SK-N-SH (cell line): ENCODE data around the gene MAP2K2. TPM values are rescaled to one million over a fixed set of nuclear protein-coding genes. Genes with fewer than 3 reads are reported as not detected.
A peak's percentile ranks its signal among the peaks of the same experiment; 100 is the strongest.

Source experiments
- CTCF ChIA-PET: fragments of 300-600, 350-600 bp; formaldehyde crosslinking; extraction: SDS; loops from one replicate; lab custom pipeline; 2021; lab: Yijun Ruan, JAX
- POLR2A ChIA-PET: fragments of 350-600 bp; sonication (Branson Sonifier 250); formaldehyde crosslinking; extraction: SDS; loops from one replicate; lab custom pipeline; 2020; ENCODE audit warnings: antibody characterized with exemption, inconsistent platforms; lab: Yijun Ruan, JAX
- DNase-seq: peaks from one replicate; pipeline ENCODE4 v3.0.0; 2012
- H2AFZ ChIP-seq: fragments of 200-600 bp; sonication (generic); 2 replicates; pipeline ENCODE4 v1.8.1; 2016; ENCODE audit warnings: antibody characterized with exemption, mild to moderate bottlenecking, low read depth
- H3F3A ChIP-seq: fragments of 200-600 bp; sonication (generic); replicated peaks from 2 replicates; pipeline ENCODE3; 2016; ENCODE audit warnings: antibody characterized with exemption, mild to moderate bottlenecking; ENCODE audit not compliant: insufficient read depth
- H3K27ac ChIP-seq, 2 experiments: fragments of 200-500 bp in 1 of 2; fragments of 200-600 bp in 1 of 2; sonication (Bioruptor generic) in 1 of 2; sonication (generic), shearing (Covaris generic) in 1 of 2; 2 replicates each; pipeline versions ENCODE4 v1.5.1 to v1.6.1; 2014 to 2016; ENCODE audit warnings: low read depth in 2 of 2, inconsistent platforms in 1 of 2, low read length in 1 of 2, mild to moderate bottlenecking in 1 of 2, mixed read lengths in 1 of 2
- H3K27me3 ChIP-seq: fragments of 200-600 bp; sonication (generic), shearing (Covaris generic); 2 replicates; pipeline ENCODE4 v1.6.1; 2016; ENCODE audit warnings: mixed run types; ENCODE audit not compliant: insufficient read depth
- H3K36me3 ChIP-seq, 2 experiments: fragments of 200-500 bp in 1 of 2; fragments of 200-600 bp in 1 of 2; sonication (Bioruptor generic) in 1 of 2; sonication (generic) in 1 of 2; replicated peaks in 1 of 2; 2 replicates each; pipeline versions ENCODE3 to v1.5.1; 2014 to 2016; ENCODE audit warnings: low read length in 1 of 2, mild to moderate bottlenecking in 1 of 2; ENCODE audit not compliant: insufficient read depth in 2 of 2, control insufficient read depth in 1 of 2
- H3K4me1 ChIP-seq, 2 experiments: fragments of 200-500 bp in 1 of 2; fragments of 200-600 bp in 1 of 2; sonication (Bioruptor generic) in 1 of 2; sonication (generic), shearing (Covaris generic) in 1 of 2; 2 replicates each; pipeline versions ENCODE4 v1.5.1 to v1.6.1; 2014 to 2016; ENCODE audit warnings: low read depth in 1 of 2, low read length in 1 of 2, mixed run types in 1 of 2; ENCODE audit not compliant: insufficient read depth in 2 of 2, control insufficient read depth in 1 of 2
- H3K4me2 ChIP-seq: fragments of 200-600 bp; sonication (generic), shearing (Covaris generic); 2 replicates; pipeline ENCODE4 v1.6.1; 2017; ENCODE audit warnings: mixed run types
- H3K4me3 ChIP-seq, 2 experiments: fragments of 200-500 bp in 1 of 2; fragments of 200-600 bp in 1 of 2; sonication (Bioruptor generic) in 1 of 2; sonication (generic), shearing (Covaris generic) in 1 of 2; 2 replicates each; pipeline versions ENCODE4 v1.5.1 to v1.8.1; 2014 to 2016; ENCODE audit warnings: low read depth in 2 of 2, inconsistent platforms in 1 of 2, low read length in 1 of 2, mild to moderate bottlenecking in 1 of 2, mixed read lengths in 1 of 2, moderate library complexity in 1 of 2
- H3K79me2 ChIP-seq: fragments of 200-600 bp; sonication (generic); 2 replicates; pipeline ENCODE4 v1.8.1; 2017; ENCODE audit warnings: mild to moderate bottlenecking; ENCODE audit not compliant: insufficient read depth
- H3K9ac ChIP-seq: fragments of 200-600 bp; sonication (generic); 2 replicates; pipeline ENCODE4 v1.6.1; 2017; ENCODE audit warnings: mixed run types
- H3K9me2 ChIP-seq: fragments of 200-600 bp; sonication (generic); 2 replicates; pipeline ENCODE4 v1.6.1; 2017; ENCODE audit warnings: mixed run types
- H3K9me3 ChIP-seq: fragments of 200-600 bp; sonication (generic); 2 replicates; pipeline ENCODE4 v1.6.1; 2017; ENCODE audit warnings: mixed run types, mild to moderate bottlenecking, moderate library complexity
- H4K20me1 ChIP-seq: fragments of 200-600 bp; sonication (generic); 2 replicates; pipeline ENCODE4 v1.6.1; 2017; ENCODE audit warnings: mild to moderate bottlenecking, mixed run types; ENCODE audit not compliant: insufficient read depth
- GATA2 ChIP-seq: sonication (generic); formaldehyde crosslinking; IDR thresholded peaks from 2 replicates; pipeline ENCODE4 v1.5.0; 2020; ENCODE audit warnings: mild to moderate bottlenecking, missing genetic modification reagents
- JUND ChIP-seq: IDR thresholded peaks from 2 replicates; pipeline ENCODE4 v1.4.0; 2012
- NRF1 ChIP-seq: IDR thresholded peaks from 2 replicates; pipeline ENCODE4 v1.6.1; 2012; ENCODE audit warnings: low read depth, mild to moderate bottlenecking, low read length
- RXRA ChIP-seq: IDR thresholded peaks from 2 replicates; pipeline ENCODE4 v1.4.0; 2012; ENCODE audit warnings: low read depth, mild to moderate bottlenecking, borderline replicate concordance
- SMC3 ChIP-seq: IDR thresholded peaks from 2 replicates; pipeline ENCODE4 v1.6.1; 2012; ENCODE audit warnings: low read depth, low read length, improper control_type of control experiment
- TAF1 ChIP-seq: IDR thresholded peaks from 2 replicates; pipeline ENCODE4 v1.6.1; 2012; ENCODE audit warnings: low read depth, mild to moderate bottlenecking, low read length, moderate library complexity, borderline replicate concordance
- TCF12 ChIP-seq: IDR thresholded peaks from 2 replicates; pipeline ENCODE4 v1.4.0; 2012
- WGBS: methylation state at CpG from one replicate; pipeline ENCODE4 v1.1.6; 2017; ENCODE audit warnings: low lambda C conversion rate; 5-methylcytosine and 5-hydroxymethylcytosine counted together
- polyA plus RNA-seq, 3 experiments: library from polyadenylated mRNA; depleted of rRNA; stranded (reverse); fragments of >200 nt; gene quantifications; 2 replicates each; pipeline ENCODE4 v1.2.3, GENCODE V29; 2012
- TF ChIP-seq, protein P1 (sequence below): IDR thresholded peaks from 2 replicates; pipeline ENCODE4 v1.4.0; 2012; ENCODE audit warnings: low read depth, borderline replicate concordance
- TF ChIP-seq, protein P2 (sequence below): fragments of 200-600 bp; sonication (generic); IDR thresholded peaks from 2 replicates; pipeline ENCODE4 v1.6.1; 2017; ENCODE audit warnings: antibody characterized with exemption, mild to moderate bottlenecking, moderate library complexity
- TF ChIP-seq, protein P3 (sequence below): fragments of 150-350 bp; IDR thresholded peaks from 2 replicates; pipeline ENCODE4 v1.6.1; 2016; ENCODE audit warnings: mild to moderate bottlenecking, low read depth, low read length
- TF ChIP-seq, protein P4 (sequence below): IDR thresholded peaks from 2 replicates; pipeline ENCODE4 v1.4.0; 2012; ENCODE audit warnings: low read depth, borderline replicate concordance
- TF ChIP-seq, protein P5 (sequence below): IDR thresholded peaks from 2 replicates; pipeline ENCODE4 v1.6.1; 2012; ENCODE audit warnings: mild to moderate bottlenecking, low read depth, low read length, moderate library complexity

Gene MAP2K2
- polyA plus RNA-seq, 1 of the 3 experiments (the other 2 are of a cell fraction), result 114 TPM

DNA sequence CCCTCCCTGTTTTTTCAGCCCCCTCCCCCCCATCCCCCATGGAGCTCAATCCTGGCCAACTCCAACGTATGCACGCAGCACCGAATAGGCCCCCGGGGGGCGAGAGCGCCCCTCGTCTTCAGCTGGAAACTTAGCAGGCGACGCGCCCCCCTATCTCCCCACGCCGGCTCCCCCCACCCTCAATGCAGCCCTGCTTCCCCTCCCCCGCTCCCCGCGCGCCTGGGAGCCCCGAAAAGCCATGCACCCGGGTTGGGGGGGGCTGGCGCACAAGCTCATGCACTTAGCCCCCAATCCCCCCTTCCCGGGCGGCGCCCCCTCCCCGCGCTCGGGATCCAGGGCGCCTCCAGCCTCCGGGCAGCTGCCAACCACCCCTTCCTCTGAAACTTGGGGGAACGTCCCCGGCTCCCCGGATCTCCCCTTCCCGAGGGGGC lies 57.7 kb downstream of the MAP2K2 start:
- peaks cover 0 to 16% of the 10 kb centered on the region in 2 experiments; a peak in 1 of 4 replicates for H3K4me1 ChIP-seq
- 0% methylated on average over 11 of the region's 31 CpGs for WGBS
- peaks cover 42% of the 10 kb centered on the region for H3K79me2 ChIP-seq
- CTCF ChIA-PET, result interaction anchor here (0.8 kb wide), 1 partner anchor 74 kb away, joined by 3 read pairs; no protein-coding TSS in a partner anchor
- DNase-seq, result no peak
- H3K9ac ChIP-seq, result peak overlapping the region; percentile 87
- peaks cover 4% of the 10 kb centered on the region for H3F3A ChIP-seq
- H3K9me2 ChIP-seq, result no peaks in the 10 kb centered on the region
- no peak overlapping the region for H2AFZ ChIP-seq
- POLR2A ChIA-PET, result interaction anchor here (0.6 to 1.2 kb wide), 4 partner anchors 59 to 589 kb away, joined by 3 to 4 read pairs (median 4); partner anchors contain the start of genes EEF2 and PIAS4
- peaks cover 38% of the 10 kb centered on the region for H4K20me1 ChIP-seq
- H3K36me3 ChIP-seq, result peaks cover 3 to 13% of the 10 kb centered on the region in 2 experiments
- peak overlapping the region; percentile 76 to 80 for H3K4me3 ChIP-seq
- peak overlapping the region; percentile 63 to 90; a peak in 3 of 4 replicates for H3K27ac ChIP-seq
- H3K27me3 ChIP-seq, result no peaks in the 10 kb centered on the region
- peak overlapping the region; percentile 88 for H3K4me2 ChIP-seq
- TF ChIP-seq RXRA, result no peak
- TF ChIP-seq SMC3, result no peak
- TF ChIP-seq TCF12, result no peak
- TF ChIP-seq, protein P1, sequence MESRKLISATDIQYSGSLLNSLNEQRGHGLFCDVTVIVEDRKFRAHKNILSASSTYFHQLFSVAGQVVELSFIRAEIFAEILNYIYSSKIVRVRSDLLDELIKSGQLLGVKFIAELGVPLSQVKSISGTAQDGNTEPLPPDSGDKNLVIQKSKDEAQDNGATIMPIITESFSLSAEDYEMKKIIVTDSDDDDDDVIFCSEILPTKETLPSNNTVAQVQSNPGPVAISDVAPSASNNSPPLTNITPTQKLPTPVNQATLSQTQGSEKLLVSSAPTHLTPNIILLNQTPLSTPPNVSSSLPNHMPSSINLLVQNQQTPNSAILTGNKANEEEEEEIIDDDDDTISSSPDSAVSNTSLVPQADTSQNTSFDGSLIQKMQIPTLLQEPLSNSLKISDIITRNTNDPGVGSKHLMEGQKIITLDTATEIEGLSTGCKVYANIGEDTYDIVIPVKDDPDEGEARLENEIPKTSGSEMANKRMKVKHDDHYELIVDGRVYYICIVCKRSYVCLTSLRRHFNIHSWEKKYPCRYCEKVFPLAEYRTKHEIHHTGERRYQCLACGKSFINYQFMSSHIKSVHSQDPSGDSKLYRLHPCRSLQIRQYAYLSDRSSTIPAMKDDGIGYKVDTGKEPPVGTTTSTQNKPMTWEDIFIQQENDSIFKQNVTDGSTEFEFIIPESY, result no peak
- TF ChIP-seq GATA2, result no peak
- TF ChIP-seq, protein P2, sequence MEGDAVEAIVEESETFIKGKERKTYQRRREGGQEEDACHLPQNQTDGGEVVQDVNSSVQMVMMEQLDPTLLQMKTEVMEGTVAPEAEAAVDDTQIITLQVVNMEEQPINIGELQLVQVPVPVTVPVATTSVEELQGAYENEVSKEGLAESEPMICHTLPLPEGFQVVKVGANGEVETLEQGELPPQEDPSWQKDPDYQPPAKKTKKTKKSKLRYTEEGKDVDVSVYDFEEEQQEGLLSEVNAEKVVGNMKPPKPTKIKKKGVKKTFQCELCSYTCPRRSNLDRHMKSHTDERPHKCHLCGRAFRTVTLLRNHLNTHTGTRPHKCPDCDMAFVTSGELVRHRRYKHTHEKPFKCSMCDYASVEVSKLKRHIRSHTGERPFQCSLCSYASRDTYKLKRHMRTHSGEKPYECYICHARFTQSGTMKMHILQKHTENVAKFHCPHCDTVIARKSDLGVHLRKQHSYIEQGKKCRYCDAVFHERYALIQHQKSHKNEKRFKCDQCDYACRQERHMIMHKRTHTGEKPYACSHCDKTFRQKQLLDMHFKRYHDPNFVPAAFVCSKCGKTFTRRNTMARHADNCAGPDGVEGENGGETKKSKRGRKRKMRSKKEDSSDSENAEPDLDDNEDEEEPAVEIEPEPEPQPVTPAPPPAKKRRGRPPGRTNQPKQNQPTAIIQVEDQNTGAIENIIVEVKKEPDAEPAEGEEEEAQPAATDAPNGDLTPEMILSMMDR, result no peak
- TF ChIP-seq, protein P3, sequence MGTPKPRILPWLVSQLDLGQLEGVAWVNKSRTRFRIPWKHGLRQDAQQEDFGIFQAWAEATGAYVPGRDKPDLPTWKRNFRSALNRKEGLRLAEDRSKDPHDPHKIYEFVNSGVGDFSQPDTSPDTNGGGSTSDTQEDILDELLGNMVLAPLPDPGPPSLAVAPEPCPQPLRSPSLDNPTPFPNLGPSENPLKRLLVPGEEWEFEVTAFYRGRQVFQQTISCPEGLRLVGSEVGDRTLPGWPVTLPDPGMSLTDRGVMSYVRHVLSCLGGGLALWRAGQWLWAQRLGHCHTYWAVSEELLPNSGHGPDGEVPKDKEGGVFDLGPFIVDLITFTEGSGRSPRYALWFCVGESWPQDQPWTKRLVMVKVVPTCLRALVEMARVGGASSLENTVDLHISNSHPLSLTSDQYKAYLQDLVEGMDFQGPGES, result no peak
- no peak; the same call in 1 of the 2 replicates for TF ChIP-seq TAF1
- no peak for TF ChIP-seq JUND
- TF ChIP-seq, protein P4, sequence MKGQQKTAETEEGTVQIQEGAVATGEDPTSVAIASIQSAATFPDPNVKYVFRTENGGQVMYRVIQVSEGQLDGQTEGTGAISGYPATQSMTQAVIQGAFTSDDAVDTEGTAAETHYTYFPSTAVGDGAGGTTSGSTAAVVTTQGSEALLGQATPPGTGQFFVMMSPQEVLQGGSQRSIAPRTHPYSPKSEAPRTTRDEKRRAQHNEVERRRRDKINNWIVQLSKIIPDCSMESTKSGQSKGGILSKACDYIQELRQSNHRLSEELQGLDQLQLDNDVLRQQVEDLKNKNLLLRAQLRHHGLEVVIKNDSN, result no peak
- TF ChIP-seq, protein P5, sequence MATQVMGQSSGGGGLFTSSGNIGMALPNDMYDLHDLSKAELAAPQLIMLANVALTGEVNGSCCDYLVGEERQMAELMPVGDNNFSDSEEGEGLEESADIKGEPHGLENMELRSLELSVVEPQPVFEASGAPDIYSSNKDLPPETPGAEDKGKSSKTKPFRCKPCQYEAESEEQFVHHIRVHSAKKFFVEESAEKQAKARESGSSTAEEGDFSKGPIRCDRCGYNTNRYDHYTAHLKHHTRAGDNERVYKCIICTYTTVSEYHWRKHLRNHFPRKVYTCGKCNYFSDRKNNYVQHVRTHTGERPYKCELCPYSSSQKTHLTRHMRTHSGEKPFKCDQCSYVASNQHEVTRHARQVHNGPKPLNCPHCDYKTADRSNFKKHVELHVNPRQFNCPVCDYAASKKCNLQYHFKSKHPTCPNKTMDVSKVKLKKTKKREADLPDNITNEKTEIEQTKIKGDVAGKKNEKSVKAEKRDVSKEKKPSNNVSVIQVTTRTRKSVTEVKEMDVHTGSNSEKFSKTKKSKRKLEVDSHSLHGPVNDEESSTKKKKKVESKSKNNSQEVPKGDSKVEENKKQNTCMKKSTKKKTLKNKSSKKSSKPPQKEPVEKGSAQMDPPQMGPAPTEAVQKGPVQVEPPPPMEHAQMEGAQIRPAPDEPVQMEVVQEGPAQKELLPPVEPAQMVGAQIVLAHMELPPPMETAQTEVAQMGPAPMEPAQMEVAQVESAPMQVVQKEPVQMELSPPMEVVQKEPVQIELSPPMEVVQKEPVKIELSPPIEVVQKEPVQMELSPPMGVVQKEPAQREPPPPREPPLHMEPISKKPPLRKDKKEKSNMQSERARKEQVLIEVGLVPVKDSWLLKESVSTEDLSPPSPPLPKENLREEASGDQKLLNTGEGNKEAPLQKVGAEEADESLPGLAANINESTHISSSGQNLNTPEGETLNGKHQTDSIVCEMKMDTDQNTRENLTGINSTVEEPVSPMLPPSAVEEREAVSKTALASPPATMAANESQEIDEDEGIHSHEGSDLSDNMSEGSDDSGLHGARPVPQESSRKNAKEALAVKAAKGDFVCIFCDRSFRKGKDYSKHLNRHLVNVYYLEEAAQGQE, result no peak
- no peak for TF ChIP-seq NRF1
- TF ChIP-seq, all 33 proteins: peak for 0
- no peaks in the 10 kb centered on the region for H3K9me3 ChIP-seq
